ENCODE data around the gene REV3L.
A peak's percentile ranks its signal among the peaks of the same experiment; 100 is the strongest.

Gene REV3L

DNA sequence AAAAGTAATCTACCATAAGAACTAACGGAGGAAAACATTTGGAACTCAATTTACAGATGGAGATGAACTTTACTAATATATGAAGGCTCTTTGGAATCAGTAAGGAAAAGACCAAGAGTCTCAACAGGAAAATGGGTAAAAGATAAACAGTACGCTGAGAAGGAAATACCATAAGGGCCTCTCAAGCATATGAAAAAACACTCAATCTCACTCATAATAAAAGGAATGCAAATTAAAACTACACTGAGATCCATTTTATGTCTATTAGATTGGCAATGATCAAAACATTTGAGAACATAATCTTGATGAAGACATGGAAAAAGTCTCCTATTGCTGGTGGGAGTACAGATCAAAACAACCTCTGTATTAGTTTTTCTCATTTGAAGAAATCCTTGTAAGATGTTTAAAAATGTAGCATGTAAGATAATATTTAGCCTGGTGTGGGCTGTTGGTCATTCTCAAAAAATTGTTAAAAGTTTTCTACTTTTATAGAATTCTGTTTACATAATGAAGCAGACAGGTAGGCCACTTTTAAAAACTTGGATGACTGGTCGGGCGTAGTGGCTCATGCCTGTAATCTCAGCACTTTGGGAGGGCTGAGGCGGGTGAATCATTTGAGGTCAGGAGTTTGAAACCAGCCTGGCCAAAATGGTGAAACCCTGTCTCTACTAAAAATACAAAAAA lies 14.5 kb downstream of the REV3L start:
- DNase-seq: no peak

DNA sequence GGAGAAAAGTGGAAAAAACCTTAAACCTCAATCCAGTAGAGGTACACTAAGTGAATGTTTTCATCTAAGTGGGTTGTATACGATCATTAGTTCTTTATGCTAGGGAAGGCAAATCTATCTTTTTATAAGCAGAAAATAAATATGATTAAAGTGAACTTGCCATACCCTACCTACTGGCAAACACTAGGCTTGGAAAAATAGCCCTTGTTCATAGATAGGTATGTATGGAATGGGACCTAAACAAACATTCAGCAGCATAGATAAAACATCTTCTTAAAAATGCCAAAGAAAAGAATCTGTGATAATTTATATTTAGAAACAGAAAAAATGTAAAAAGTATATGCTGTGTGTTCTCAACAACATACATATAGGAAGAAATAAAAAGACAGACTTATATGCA lies 18.8 kb downstream of the REV3L start:
- DNase-seq: no peak

DNA sequence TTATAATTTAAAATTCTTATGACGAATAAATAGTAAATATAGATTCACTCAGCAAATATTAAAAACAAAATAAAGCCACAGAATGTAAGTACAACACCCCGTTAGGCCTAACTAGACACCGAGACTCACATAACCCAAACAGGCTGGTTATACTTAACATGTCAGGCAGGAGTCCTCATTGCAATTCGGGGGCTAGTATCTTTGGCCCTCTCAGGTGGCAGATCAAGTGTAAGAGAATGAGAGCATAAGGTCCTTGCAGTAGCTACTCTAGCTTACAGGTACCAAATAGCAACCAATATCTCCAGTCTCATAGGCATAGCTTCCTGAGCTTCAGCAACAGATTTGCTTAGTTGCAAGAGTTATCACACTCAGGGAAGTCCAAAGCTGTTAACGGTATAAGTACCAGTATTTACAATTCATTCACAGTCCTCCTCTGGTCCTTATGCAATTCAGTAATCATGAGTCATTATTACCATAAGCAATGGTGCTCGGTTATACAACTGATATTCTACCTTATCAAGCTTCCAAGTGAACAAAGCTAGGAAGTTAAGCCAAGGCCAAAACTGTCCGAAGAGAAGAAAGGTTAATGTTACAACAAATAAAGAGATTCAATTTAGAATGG lies 20.1 kb downstream of the REV3L start:
- peak; percentile 17 for DNase-seq

DNA sequence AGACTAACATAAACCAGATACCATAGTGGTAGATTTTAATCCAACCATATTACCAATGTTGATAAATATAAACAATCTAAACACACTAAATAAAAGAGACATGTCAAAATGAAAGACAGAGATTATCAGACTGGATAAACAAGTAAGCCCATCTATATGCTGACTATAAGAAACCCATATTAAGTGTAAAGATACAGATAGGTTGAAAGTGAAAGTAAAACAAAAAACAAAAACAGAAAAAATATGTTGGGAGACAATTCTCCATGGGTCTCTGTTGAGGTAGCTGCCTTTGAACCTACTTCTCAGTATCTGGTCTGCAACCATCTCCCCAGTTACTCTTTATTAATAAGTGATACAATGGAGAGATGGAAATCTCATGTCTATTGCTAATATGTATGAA lies 21.2 kb downstream of the REV3L start:
- no peak for DNase-seq

DNA sequence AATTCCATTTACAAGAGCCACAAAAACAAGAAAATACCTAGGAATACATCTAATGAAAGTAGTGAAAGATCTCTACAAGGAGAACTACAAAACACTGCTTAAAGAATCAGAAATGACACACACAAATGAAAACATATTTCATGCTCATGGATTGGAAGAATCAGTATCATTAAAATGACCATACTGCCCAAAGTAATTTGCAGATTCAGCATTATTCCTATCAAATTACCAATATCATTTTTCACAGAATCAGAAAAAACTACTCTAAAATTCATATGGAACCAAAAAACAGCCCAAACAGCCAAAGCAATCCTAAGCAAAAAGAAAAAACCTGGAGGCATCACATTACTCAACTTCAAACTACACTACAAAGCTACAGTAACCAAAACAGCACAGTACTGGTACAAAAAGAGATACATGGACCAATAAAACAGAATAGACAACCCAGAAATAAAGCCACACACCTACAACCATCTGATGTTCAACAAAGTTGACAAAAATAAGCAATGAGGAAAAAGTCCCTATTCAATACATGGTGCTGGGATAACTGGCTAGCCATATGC lies 24.3 kb downstream of the REV3L start:
- DNase-seq: no peak

DNA sequence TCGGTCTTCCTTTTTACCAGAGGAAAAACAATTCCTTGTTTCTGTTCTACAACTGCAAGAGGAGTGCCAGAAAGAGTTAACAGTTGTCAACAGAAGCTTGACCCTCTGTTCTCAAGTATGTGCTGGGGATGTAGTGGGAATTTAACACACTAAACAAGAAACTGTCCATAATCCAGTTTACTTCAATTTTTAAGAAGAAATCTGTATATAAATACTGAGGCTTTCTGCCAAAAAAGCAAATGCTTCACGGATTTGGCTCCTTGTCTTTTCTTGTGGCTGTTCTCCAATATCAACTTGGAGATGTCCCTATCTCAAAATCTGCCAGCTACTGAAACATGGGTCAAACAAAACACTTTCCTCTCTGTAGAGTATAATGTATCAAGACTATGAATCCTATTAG lies 26.8 kb downstream of the REV3L start:
- no peak for DNase-seq

DNA sequence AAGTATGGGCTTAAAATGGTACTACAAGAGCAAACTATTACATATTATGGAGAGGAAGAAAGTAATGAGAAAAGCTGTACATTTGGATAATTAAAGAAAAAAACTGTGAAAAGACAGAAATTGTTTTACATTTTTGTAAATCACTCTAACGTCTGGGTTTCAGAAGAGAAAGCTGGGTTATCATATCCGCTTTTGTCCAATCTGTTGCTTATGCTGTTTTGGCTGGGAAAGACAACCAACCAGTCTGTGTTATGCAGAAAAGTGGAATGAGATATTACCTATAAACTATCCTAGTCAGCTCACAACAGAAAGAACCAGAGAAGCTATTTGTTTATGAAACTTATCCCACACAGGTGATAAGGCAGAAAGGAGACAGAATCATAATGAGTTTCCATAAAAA lies 32.4 kb downstream of the REV3L start:
- DNase-seq: no peak

DNA sequence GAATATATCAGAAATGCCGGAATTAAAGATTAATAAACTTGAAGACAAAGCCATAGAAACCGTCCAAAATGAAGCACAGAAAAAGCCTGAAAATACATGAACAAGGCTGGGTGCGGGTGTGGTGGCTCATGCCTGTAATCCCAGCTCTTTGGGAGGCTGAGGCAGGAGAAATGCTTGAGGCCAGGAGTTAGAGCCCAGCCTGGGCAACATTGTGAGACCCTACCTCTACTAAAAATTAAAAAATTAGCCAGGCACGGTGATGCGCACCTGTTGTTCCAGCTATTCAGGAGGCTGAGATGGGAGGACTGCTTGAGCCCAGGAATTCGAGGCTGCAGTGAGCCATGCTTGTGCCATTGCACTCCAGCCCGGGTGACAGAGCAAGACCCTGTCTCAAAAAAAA lies 32.9 kb downstream of the REV3L start:
- no peak for DNase-seq

DNA sequence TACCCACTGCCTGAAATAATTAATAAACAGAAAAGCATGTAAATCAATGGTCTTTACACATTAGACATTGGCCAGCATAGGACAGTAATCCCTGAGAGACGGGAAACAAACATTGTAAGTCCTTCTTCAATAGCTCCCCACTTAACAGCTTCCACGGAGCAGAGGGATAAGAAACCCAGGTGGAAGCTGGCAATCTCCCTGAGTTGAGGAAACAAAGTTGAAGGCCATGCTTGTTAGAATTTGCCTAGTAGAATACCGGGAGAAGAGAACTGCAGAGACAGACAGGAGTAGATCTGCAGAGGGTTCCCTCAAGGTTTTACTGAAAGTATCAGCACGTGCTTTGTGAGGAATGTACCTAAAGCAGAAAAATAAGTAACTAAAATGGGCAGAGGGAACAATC lies 33.9 kb downstream of the REV3L start:
- no peak for DNase-seq

DNA sequence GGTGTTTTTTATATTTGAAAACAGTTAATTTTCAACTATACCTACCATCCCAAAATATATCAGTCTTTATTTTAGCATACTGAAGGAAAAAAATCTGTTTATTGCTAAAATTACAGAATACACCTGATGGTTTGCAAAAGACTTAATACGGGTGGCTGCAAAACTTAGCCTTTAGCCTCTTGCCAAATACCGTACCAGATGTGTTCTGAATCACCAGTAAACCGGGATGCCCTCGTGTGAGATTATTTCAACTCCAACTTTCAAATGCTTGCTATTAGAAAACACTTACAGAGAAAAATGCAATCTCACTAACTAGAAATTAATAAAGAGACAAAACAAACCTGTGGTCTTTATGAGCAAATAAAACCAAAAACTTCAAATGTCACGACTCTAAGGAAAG lies 36.0 kb downstream of the REV3L start:
- DNase-seq: no peak

DNA sequence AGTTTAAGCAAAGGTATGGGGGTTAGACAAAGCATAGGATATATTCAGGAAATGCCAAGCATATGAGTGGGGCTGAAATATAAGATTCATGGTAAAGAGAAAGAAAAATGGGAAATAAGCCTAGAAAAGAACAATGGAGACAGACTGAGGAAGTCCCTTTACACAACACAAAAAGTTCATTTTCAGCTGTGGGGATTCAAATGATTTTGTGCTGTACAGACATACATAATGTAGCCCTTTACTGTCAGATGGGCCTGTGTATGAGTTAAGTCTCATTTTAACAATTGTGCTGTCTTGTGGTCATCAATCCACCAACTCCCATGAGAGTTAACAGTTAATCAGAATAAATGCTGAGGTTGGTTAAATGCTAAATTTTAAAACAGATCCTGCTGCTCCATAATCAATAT lies 37.2 kb downstream of the REV3L start:
- no peak for DNase-seq

DNA sequence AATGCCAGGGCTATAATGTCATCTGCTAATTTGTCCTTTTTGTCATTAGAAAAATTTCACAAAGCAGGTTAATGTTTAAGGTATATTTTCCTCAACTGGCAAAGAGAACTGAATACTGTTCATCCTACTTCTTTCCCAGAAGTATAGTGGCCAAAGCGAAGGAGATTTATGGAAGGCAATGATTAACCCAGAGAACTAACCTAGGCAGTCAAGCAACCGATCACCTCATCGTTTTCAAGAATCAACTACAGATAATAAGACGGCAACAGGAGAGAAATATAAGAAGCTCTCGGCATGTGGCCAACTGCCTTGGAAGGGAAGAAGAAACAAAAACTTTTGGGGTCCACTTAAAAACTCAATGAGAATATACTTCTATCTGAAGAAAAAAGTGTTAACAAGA lies 38.2 kb downstream of the REV3L start:
- DNase-seq: no peak

DNA sequence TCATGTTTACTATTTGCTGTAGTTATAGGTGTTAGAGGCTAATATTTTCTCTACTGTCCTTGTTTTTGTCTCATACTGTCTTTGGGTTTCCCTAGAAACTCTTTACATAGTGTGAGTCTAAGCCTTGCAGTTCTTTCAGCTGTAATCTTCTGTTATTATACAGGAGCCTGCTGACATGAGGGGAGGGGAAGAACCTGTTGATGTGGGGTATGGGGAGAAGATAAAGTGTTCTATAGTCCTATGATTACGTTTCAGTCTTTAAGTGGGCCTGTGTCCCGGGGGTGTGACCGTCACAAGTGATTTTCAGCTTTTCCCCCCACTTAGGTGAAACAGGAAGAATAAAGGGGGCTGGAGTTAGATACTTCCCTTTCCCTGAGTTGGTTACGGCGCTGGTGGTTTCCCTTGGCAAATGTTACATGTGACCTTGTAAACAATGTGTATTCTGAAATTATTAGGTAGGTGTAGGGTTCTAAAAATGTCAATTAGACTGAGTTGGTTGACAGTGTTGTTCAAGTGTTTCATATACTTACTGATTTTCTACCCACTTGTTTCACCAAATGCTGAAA lies 41.3 kb downstream of the REV3L start:
- no peak for DNase-seq

DNA sequence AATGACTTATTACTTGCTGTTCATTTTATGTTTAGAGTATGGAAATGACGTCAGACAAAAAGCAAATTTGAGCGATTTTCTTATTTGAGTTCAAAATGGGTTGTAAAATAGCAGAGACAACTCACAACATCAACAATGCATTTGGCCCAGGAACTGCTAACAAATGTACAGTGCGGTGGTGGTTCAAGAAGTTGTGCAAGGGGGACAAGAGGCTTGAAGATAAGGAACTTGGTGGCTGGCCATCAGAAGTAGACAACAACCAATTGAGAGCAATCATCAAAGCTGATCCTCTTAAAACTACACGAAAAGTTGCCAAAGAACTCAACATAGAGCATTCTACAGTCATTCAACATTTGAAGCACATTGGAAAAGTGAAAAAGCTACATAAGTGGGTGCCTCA lies 43.8 kb downstream of the REV3L start:
- DNase-seq: no peak

DNA sequence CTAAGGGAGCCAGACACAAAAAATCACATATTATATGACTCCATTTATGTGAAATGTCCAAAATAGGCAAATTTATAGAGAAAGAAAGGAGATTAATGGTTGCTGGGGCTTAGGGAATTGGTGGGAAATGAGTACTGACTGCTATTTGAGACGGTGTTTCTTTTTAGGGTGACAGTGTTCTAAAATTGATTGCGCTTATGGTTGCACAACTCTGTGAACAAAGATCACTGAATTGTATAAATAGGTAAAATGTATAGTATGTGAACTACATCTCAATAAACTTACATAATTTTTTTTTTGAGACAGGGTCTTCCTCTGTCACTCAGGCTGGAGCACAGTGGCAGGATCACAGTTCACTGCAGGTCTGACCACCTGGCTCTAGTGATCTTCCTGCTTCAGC lies 45.4 kb downstream of the REV3L start:
- DNase-seq: no peak

DNA sequence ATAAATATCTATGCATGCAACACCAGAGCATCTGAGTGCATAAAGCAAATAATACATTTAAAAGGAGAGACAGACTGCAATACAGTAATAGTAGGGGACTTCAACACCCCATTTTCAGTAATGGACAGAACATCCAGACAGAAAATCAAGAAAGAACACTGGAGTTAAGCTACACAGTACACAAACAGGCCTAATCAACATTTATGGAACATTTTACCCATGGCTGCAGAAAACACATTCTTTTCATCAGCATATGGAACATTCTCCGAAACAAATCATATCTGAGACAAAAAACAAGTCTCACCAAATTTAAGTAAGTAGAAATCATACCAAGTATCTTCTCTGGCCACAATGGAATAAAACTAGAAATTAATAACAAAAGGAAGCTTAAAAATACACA lies 50.5 kb downstream of the REV3L start:
- DNase-seq: no peak

DNA sequence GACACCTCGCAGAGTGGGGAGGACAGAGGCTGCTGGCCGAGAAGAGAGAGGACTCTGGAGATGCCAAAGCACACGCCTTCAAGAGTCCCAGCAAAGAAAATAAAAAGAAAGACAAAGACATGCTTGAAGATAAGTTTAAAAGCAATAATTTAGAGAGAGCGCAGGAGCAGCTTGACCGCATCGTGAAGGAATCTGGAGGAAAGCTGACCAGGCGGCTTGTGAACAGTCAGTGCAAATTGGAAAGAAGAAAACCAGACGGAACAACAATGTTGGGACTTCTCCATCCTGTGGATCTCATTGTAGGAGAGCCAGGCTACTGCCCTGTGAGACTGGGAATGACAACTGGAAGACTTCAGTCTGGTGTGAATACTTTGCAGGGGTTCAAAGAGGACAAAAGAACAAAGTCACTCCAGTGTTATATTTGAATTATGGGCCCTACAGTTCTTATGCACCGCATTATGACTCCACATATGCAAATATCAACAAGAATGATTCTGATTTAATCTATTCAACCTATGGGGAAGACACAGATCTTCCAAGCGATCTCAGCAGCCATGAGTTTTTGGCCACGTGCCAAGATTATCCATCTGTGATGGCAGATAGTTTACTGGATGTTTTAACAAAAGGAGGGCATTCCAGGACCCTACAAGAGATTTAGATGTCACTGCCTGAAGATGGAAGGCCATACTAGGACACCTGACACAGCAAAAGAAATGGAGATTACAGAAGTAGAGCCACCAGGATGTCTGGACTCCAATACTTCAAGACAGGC lies 52.2 kb downstream of the REV3L start:
- no peak for DNase-seq

DNA sequence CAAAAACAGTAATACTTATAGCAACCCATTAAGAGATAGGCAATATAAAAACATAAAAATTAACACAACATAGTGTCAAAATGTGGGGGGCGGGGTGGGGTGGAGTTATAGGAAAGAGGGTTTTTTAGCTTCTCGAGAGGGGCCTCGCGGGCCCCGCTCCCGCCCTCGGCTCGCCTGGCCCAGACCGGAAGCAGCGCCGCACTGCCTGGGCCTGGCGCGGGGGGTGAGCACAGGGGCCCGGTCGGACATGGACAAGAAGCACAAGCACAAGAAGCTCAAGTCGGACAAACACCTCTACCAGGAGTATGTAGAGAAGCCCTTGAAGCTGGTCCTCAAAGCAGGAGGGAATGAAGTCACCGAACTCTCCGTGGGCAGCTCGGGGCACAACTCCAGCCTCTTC lies 53.4 kb downstream of the REV3L start:
- DNase-seq: no peak

DNA sequence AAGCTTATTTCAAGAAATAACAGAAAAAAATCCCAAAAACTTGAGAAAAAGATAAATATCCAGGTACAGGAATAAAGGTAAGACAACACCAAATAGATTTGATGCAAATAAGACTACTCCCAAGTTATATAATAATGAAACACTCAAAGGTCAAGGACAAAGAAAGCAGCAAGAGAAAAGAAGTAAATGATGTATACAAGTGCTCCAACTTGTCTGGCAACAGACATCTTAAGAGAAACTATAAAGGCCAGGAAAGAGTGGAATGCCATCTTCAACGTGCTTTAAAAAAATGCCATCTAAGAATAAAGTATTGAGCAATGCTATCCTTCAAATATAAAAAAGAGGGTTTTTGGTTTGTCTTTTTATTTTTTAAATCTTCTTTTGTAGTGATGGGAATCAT lies 54.2 kb downstream of the REV3L start:
- DNase-seq: no peak

DNA sequence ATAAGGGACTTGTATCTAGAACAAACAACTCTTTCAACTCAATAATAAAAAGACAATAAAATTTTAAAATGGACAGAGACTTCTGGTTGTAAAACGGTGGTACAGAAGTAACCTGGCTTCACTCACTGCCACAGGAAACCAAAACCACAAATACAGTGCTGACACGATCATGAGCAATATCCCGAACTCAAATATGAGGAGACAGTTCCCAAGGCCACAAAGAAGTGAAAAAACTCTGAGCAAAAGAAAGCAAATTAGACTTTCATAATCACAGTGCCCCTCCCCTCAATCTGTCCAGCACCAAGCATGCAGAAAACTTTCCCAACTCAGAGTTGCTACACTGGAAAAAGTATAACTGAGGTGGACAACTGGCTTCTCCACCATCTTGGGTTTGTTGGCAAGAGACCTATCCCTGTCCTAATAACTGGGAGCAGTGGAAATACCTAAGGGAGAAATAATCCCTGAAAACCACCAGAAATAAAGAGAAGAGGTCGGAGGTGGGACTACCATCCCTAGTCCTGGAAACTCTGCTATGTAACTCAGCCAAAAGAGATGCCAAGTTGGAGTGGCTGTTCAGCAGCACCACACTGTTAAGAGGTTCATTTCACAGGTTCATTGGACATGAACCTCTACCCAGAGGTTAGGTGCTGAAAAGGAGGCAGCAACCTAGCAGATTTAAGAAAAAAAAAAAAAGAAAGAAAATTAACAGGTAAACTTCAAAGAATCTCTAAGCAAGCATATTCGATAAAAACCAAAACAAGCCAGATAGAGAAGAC lies 55.5 kb downstream of the REV3L start:
- no peak for DNase-seq

DNA sequence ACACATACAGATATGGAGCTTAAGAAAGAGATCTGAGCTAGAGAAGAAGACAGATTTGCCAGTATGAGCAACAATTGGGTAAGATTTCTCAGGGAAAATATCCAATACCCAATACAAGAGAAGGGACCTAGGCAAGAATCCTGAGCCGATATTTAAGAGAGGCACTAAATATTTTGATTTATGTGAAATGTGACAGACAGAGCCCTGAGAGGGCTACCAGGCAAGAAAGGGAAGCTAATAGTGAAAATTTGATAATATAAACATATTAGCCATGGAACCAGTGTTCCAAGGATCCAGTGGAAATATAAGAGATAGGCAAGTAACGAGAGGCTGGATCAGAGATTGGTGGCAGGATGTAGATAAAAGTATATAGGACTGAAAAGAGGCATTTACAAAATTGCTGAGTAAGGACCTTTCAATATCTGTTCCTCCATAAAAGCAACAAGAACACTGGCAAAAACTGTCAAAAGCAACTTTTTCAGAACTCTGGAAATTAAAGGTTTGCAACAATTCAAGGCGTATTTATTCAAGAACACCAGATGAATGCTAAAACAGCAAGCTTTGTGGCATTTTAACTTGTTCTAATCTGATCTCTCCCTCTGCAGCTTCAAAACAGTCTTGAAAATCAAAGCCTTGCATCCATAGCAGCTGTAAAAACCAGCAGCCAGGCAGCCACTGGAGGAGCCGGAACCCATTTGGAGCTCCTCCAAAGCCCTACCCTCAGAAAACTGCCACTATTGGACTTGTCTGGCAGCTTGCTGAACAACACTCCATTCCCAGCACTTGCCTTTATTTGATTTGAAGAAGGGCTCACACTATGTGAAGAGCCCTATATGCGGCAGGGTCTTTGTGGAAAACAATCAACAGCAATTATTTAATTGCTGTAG lies 58.8 kb downstream of the REV3L start:
- peak; percentile 81 for DNase-seq
